Mesenchymal stem cell (in vitro differentiated cells and primary cell): ENCODE measurements around the gene IFT25.

Experiments
- DNase-seq: peaks from one replicate; pipeline ENCODE4 v3.0.0-alpha.2; 2013
- H2AFZ ChIP-seq: one replicate; pipeline ENCODE4 v1.6.1; 2013; ENCODE audit warnings: low read depth, mild to moderate bottlenecking, control low read depth, inconsistent platforms, low read length, moderate library complexity
- H2AK5ac ChIP-seq: 2 replicates; pipeline ENCODE4 v1.6.1; 2013; ENCODE audit warnings: low read length, moderate library complexity, mild to moderate bottlenecking, inconsistent platforms; ENCODE audit not compliant: severe bottlenecking
- H2BK120ac ChIP-seq: one replicate; pipeline ENCODE4 v1.6.1; 2013; ENCODE audit warnings: low read depth, mild to moderate bottlenecking, inconsistent platforms, low read length, moderate library complexity
- H2BK12ac ChIP-seq, 2 experiments: one replicate each; pipeline ENCODE4 v1.6.1; 2013; ENCODE audit warnings: inconsistent platforms in 2 of 2, low read length in 2 of 2, mild to moderate bottlenecking in 2 of 2, moderate library complexity in 2 of 2, control low read depth in 1 of 2
- H2BK15ac ChIP-seq: one replicate; pipeline ENCODE4 v1.6.1; 2013; ENCODE audit warnings: mild to moderate bottlenecking, low read depth, inconsistent platforms; ENCODE audit not compliant: poor library complexity, severe bottlenecking
- H2BK5ac ChIP-seq: 2 replicates; pipeline ENCODE4 v1.6.1; 2013; ENCODE audit warnings: low read depth, mild to moderate bottlenecking, low read length, control low read depth, inconsistent platforms; ENCODE audit not compliant: poor library complexity, severe bottlenecking
- H3K14ac ChIP-seq, 2 experiments: one replicate each; pipeline ENCODE4 v1.6.1; 2013; ENCODE audit warnings: inconsistent platforms in 2 of 2, low read length in 2 of 2, control low read depth in 1 of 2, mild to moderate bottlenecking in 1 of 2, moderate library complexity in 1 of 2
- H3K18ac ChIP-seq, 2 experiments: one replicate each; pipeline ENCODE4 v1.6.1; 2013; ENCODE audit warnings: inconsistent platforms in 2 of 2, low read length in 2 of 2, control low read depth in 1 of 2, low read depth in 1 of 2, mild to moderate bottlenecking in 1 of 2
- H3K23ac ChIP-seq, 2 experiments: one replicate each; pipeline ENCODE4 v1.6.1; 2013; ENCODE audit warnings: inconsistent platforms in 2 of 2, low read length in 2 of 2, mild to moderate bottlenecking in 2 of 2, moderate library complexity in 2 of 2, control low read depth in 1 of 2
- H3K27ac ChIP-seq: 2 replicates; pipeline ENCODE4 v1.5.1; 2013; ENCODE audit warnings: mild to moderate bottlenecking, moderate library complexity, low read length, control low read depth, inconsistent platforms; ENCODE audit not compliant: poor library complexity, severe bottlenecking
- H3K27me3 ChIP-seq, 2 experiments: 2 replicates each; pipeline versions ENCODE4 v1.6.1 to v1.7.0; 2013; ENCODE audit warnings: low read length in 2 of 2, mild to moderate bottlenecking in 2 of 2, moderate library complexity in 2 of 2, control low read depth in 1 of 2, inconsistent platforms in 1 of 2; ENCODE audit not compliant: control insufficient read depth in 1 of 2, insufficient read depth in 1 of 2
- H3K36me3 ChIP-seq, 2 experiments: 2 replicates each; pipeline versions ENCODE4 v1.6.1 to v1.7.0; 2013; ENCODE audit warnings: low read length in 2 of 2, control low read depth in 1 of 2, inconsistent platforms in 1 of 2, low read depth in 1 of 2, mild to moderate bottlenecking in 1 of 2; ENCODE audit not compliant: insufficient read depth in 2 of 2, control insufficient read depth in 1 of 2
- H3K4ac ChIP-seq, 2 experiments: one replicate each; pipeline ENCODE4 v1.6.1; 2013; ENCODE audit warnings: inconsistent platforms in 2 of 2, low read length in 2 of 2, mild to moderate bottlenecking in 2 of 2, moderate library complexity in 2 of 2, control low read depth in 1 of 2, low read depth in 1 of 2
- H3K4me1 ChIP-seq: 2 replicates; pipeline ENCODE4 v1.6.1; 2013; ENCODE audit warnings: low read depth, low read length, control low read depth; ENCODE audit not compliant: control insufficient read depth, insufficient read depth
- H3K4me2 ChIP-seq: 2 replicates; pipeline ENCODE4 v1.6.1; 2013; ENCODE audit warnings: low read length, mild to moderate bottlenecking, inconsistent platforms; ENCODE audit not compliant: poor library complexity, severe bottlenecking
- H3K4me3 ChIP-seq, 2 experiments: 2 replicates each; pipeline versions ENCODE4 v1.5.1 to v1.7.0; 2013; ENCODE audit warnings: low read length in 2 of 2, mild to moderate bottlenecking in 2 of 2, control low read depth in 1 of 2, low read depth in 1 of 2; ENCODE audit not compliant: insufficient read depth in 1 of 2
- H3K79me1 ChIP-seq: replicated peaks from 2 replicates; pipeline ENCODE4 v1.6.1; 2013; ENCODE audit warnings: mild to moderate bottlenecking, control low read depth, low read length, inconsistent platforms; ENCODE audit not compliant: poor library complexity, severe bottlenecking
- H3K9ac ChIP-seq: 2 replicates; pipeline ENCODE4 v1.7.0; 2013; ENCODE audit warnings: mild to moderate bottlenecking, low read length, moderate library complexity
- H3K9me3 ChIP-seq: 2 replicates; pipeline ENCODE4 v1.7.0; 2013; ENCODE audit warnings: mild to moderate bottlenecking, low read length; ENCODE audit not compliant: control insufficient read depth
- H4K8ac ChIP-seq: one replicate; pipeline ENCODE4 v1.6.1; 2013; ENCODE audit warnings: inconsistent platforms, mild to moderate bottlenecking, low read length, moderate library complexity
- H4K91ac ChIP-seq: one replicate; pipeline ENCODE4 v1.6.1; 2013; ENCODE audit warnings: mild to moderate bottlenecking, low read length, inconsistent platforms
- WGBS: methylation state at CpG from one replicate; pipeline ENCODE4 v1.1.7; 2013; ENCODE audit warnings: mixed read lengths; 5-methylcytosine and 5-hydroxymethylcytosine counted together

The IFT25 gene

GRCh38 chr1:53892911-53893310, 52.6 kb downstream of the IFT25 start:
- Histone ChIP-seq H4K8ac (no peak overlapping the region), H3K36me3 (no peaks in the 10 kb centered on the region), H3K4me2 (no peak overlapping the region), H3K27me3 (peaks cover 0 to 6% of the 10 kb centered on the region in 2 experiments), H3K4me3 (no peak overlapping the region), H2AFZ (no peak overlapping the region), H2BK120ac (no peak overlapping the region), H2BK15ac (no peak overlapping the region), H3K18ac (no peak overlapping the region), H2AK5ac (no peak overlapping the region), H3K9ac (no peak overlapping the region), H3K4me1 (peaks cover 11% of the 10 kb centered on the region), H3K23ac (no peak overlapping the region), H4K91ac (no peak overlapping the region), H3K4ac (no peak overlapping the region), H3K14ac (no peak overlapping the region), H2BK12ac (no peak overlapping the region), H3K79me1 (peaks cover 5% of the 10 kb centered on the region), H3K9me3 (no peaks in the 10 kb centered on the region), H2BK5ac (no peak overlapping the region), H3K27ac (no peak overlapping the region)
- WGBS: 72% methylated on average over 3 of the region's 5 CpGs
- DNase-seq: no peak

DNA sequence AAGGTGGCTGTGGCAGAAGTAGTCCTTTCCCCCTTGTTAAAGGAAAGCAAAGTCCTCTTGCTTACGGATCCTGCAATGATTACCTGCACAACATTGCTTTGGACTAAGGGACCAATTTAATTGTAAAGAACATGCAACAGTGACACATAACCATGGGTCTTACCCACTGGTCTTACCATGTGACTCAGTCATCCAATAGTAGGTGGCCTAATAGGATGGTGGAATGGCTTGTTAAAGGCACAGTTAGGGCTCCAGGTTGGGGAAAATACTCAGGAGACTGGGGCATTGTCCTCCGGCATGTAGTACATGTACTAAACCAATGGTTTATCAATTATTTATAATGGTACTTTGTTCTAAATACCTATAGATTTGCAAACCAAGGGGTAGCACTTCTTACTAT, 53.8 kb downstream of the IFT25 start:
- no peak overlapping the region for H2BK5ac ChIP-seq
- H3K4me1 ChIP-seq: peaks cover 8% of the 10 kb centered on the region
- H3K4me3 ChIP-seq: no peak overlapping the region
- H3K4ac ChIP-seq: no peak overlapping the region
- no peak overlapping the region for H2AK5ac ChIP-seq
- H4K91ac ChIP-seq: no peak overlapping the region
- H3K27ac ChIP-seq: no peak overlapping the region
- no peak overlapping the region for H3K14ac ChIP-seq
- H2BK120ac ChIP-seq: no peak overlapping the region
- H3K79me1 ChIP-seq: peaks cover 5% of the 10 kb centered on the region
- H2AFZ ChIP-seq: no peak overlapping the region
- no peak overlapping the region for H3K18ac ChIP-seq
- H3K4me2 ChIP-seq: no peak overlapping the region
- H2BK15ac ChIP-seq: no peak overlapping the region
- DNase-seq: no peak
- no peak overlapping the region for H3K23ac ChIP-seq
- 86% methylated on average over 1 of the region's 2 CpGs for WGBS
- H3K36me3 ChIP-seq: peaks cover 0 to 8% of the 10 kb centered on the region in 2 experiments
- no peaks in the 10 kb centered on the region for H3K9me3 ChIP-seq
- peaks cover 0 to 6% of the 10 kb centered on the region in 2 experiments for H3K27me3 ChIP-seq
- no peak overlapping the region for H2BK12ac ChIP-seq
- no peak overlapping the region for H4K8ac ChIP-seq
- no peak overlapping the region for H3K9ac ChIP-seq

- Histone ChIP-seq H2AFZ (no peak overlapping the region), H4K91ac (no peak overlapping the region), H2BK120ac (no peak overlapping the region), H2BK15ac (no peak overlapping the region), H3K27ac (no peak overlapping the region), H3K4ac (no peak overlapping the region), H2BK5ac (no peak overlapping the region), H3K4me3 (no peak overlapping the region), H3K36me3 (peaks cover 0 to 14% of the 10 kb centered on the region in 2 experiments), H3K23ac (no peak overlapping the region), H3K79me1 (peaks cover 5% of the 10 kb centered on the region), H3K4me2 (no peak overlapping the region), H3K14ac (no peak overlapping the region), H3K27me3 (peaks cover 0 to 6% of the 10 kb centered on the region in 2 experiments), H3K18ac (no peak overlapping the region), H3K9ac (no peak overlapping the region), H4K8ac (no peak overlapping the region), H2BK12ac (no peak overlapping the region), H2AK5ac (no peak overlapping the region), H3K4me1 (peaks cover 7% of the 10 kb centered on the region), H3K9me3 (no peaks in the 10 kb centered on the region)
- 98% methylated on average over 2 of the region's 2 CpGs for WGBS
- no peak for DNase-seq
Measured at GRCh38 chr1:53891018-53891417, 54.5 kb downstream of the IFT25 start.

GRCh38 chr1:53890522-53890941, 55.0 kb downstream of the IFT25 start:
- Histone ChIP-seq H4K91ac (no peak overlapping the region), H3K23ac (no peak overlapping the region), H3K27me3 (peaks cover 0 to 6% of the 10 kb centered on the region in 2 experiments), H3K4me3 (peak overlapping the region in 1 of 2 experiments; percentile 100), H2AFZ (no peak overlapping the region), H3K9ac (peak overlapping the region; percentile 96), H2BK15ac (no peak overlapping the region), H3K4me1 (peaks cover 5% of the 10 kb centered on the region), H3K27ac (no peak overlapping the region), H2BK120ac (no peak overlapping the region), H3K18ac (no peak overlapping the region), H2BK5ac (no peak overlapping the region), H4K8ac (peak overlapping the region; percentile 19), H2BK12ac (no peak overlapping the region), H3K79me1 (peaks cover 5% of the 10 kb centered on the region), H3K9me3 (no peaks in the 10 kb centered on the region), H3K14ac (peak overlapping the region in 1 of 2 experiments; percentile 29), H2AK5ac (no peak overlapping the region), H3K4ac (peak overlapping the region in 1 of 2 experiments; percentile 4), H3K4me2 (peak overlapping the region; percentile 47), H3K36me3 (peaks cover 0 to 18% of the 10 kb centered on the region in 2 experiments)
- WGBS: 98% methylated on average over 7 of the region's 7 CpGs
- DNase-seq: no peak
